CD4-positive, alpha-beta T cell treated with Interleukin-21 for 1 hour (primary cell): Measurements from ENCODE around the gene LRRC34.

Source experiments
- DNase-seq: peaks from one replicate; pipeline ENCODE4 v3.0.0-alpha.2; 2020

Gene LRRC34

GRCh38 chr3:169760479-169760878, 52.2 kb downstream of the LRRC34 start:
- DNase-seq: no peak

DNA sequence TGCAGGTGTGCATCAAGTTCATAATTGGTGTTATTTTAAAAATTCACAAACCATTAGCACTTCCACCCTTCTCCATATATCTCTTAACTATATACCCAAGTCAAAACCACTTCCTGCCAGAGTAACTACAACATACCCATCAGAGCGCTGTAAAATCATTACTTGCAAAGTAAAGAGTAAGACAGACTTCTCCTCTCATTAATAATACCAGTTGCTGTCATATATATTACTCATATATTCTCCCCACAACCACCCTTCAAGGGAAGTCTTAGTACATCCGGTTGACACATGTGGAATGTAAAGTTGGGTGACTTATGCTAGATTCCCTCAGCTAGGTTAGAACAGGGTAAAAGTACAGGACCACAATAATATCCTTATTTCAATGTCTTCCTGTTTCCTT, 53.4 kb downstream of the LRRC34 start:
- peak; percentile 37 for DNase-seq

DNA sequence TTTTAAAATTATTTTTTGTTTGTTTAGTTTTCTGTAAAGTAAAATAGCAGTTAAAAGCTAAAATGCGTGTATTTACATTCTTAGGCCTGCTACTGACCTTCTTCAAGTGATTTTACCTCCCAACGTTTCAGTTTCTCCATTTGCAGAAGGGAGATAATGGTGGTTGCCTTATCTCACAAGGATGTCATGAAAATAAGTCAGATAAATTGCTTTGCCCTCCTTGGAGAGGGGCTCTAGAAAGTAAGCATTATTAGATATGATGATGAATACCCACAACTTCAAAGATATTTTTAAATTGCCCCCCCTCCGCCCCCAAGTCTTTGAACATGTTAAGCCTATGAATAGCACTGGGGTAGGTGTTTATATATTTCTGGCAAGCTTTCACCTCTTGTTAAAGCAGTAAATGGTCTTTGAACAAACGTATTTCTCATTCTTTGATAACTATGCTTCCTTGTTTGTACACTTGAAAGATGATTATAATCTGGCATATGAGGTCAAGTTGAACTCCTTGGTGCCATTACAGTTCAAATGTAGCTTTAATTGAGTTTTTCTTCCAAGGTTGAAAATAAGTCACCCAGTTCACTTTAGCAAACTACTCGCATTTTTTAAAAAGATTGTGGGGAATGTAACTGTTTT, 54.2 kb downstream of the LRRC34 start:
- DNase-seq: no peak

DNA sequence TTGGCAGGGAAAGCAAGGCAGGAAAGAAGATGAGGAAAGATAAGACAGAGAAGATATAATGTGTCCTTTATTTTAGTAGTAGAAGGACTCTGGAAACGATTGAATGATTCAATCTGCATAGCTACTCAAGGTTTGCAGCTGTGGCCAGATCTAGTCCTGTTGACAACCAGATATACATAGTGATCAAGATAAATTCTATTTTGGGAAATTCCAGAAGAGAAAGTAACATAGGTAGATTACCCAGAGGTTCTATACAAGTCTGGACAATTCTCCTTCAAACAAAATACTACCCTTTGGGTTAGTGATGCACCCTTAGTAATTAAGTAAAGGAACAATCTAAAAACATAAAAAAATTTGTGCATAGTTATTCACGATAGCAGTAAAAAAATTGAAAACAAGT, 57.2 kb downstream of the LRRC34 start:
- no peak for DNase-seq

DNA sequence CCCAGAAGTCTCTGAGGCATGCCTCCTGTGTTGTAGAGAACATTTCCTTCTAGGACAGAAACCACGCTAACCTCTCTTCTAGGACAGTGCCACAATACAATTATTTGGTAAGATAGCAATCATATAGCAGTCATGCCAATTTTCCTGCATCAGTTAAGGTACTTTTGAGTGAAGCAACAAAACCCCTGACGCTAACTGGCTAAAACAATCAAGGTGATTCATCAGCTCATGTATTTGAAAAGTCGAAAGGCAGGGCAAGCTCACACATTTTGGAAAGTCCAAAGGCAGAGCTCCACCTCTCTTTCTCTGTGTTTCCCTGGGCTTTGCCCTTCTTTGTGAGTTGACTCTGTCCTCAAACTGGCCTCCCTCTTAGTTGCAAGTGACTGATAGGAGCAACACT, 58.0 kb downstream of the LRRC34 start:
- DNase-seq: no peak

DNA sequence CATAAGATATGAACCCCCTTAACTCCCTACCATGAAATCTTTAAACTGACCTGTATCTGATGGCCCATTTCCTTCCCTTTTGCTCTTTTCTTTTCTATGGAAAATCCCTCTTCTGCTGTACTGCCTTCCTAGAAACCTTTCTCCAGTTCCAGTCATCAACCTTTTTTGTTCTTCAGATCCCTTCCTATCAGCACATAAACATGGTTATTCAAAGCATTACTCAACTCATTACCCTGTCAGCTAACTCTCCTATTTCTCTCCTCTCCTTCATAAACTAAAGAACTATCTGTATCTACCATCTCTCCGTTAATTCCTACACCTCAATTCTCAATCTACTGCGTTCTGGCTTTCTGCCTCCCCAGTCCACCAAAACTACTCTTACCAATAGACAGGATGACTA, 60.8 kb downstream of the LRRC34 start:
- DNase-seq: no peak

- no peak for DNase-seq
These were observed 62.0 kb downstream of the LRRC34 start for GRCh38 chr3:169750665-169751064.

GRCh38 chr3:169748670-169749069, 64.0 kb downstream of the LRRC34 start:
- DNase-seq: no peak

DNA sequence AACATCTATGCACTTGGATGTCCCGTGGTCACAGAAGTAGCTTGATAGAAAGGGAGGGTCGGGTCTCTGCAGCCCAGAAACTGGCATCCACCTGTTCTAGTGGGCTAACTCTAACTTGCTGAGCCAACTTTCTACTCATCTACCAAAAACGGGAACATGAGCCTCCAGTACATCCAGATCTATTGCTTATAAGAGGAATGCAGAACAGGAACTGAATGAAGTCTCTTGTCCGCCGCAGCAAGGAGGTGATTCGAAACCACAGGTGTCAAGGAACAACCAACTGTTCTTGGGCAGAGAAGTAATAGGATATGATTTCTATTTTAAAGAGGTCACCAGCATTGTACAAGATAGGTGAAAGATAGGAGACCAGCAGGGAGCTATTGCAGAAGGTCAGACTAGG, 65.8 kb downstream of the LRRC34 start:
- DNase-seq: no peak

- DNase-seq: no peak
These were observed 68.2 kb downstream of the LRRC34 start for GRCh38 chr3:169744366-169745054.
